Esophagus squamous epithelium (tissue), 4 donors: ENCODE results near the gene COPS8.
A peak's percentile ranks its signal among the peaks of the same experiment; 100 is the strongest.

Source experiments
- POLR2A ChIP-seq, 4 donors: fragments of 450-650 bp; IDR thresholded peaks; one replicate each; pipeline ENCODE4 v1.6.1; 2017; ENCODE audit warnings: antibody characterized with exemption in 4 of 4, mild to moderate bottlenecking in 4 of 4, moderate library complexity in 3 of 4
- TF ChIP-seq, protein P1 (sequence below), 6 experiments: fragments of 450-650 bp in 4 of 6; fragments of 200-600 bp in 2 of 6; sonication (generic) in 2 of 6; IDR thresholded peaks; one replicate each; pipeline ENCODE4 v1.5.1; 2016 to 2019; ENCODE audit warnings: antibody characterized with exemption in 6 of 6, mild to moderate bottlenecking in 4 of 6, moderate library complexity in 4 of 6

DNA sequence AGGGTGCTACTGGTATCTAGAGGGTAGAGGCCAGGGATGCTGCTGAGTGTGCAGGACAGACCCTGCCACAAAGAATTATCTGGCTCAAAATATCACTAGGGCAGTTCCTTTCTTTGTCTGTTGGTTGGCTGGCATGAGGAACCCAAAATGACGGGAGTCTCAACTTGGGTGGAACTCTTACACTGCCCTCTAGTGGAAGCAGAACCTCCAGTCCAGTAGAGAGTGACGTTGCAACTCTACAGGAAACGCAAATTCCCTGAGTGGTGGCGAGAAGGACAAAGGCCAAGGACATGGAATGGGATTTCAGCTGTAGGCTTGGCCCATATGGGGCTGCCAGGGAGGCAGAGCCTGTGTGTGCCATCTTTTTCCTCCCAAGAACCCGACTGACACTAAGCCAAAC is 47.1 kb downstream of the COPS8 start:
- TF ChIP-seq, protein P1, sequence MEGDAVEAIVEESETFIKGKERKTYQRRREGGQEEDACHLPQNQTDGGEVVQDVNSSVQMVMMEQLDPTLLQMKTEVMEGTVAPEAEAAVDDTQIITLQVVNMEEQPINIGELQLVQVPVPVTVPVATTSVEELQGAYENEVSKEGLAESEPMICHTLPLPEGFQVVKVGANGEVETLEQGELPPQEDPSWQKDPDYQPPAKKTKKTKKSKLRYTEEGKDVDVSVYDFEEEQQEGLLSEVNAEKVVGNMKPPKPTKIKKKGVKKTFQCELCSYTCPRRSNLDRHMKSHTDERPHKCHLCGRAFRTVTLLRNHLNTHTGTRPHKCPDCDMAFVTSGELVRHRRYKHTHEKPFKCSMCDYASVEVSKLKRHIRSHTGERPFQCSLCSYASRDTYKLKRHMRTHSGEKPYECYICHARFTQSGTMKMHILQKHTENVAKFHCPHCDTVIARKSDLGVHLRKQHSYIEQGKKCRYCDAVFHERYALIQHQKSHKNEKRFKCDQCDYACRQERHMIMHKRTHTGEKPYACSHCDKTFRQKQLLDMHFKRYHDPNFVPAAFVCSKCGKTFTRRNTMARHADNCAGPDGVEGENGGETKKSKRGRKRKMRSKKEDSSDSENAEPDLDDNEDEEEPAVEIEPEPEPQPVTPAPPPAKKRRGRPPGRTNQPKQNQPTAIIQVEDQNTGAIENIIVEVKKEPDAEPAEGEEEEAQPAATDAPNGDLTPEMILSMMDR (IDR thresholded peaks at IDR 0.05), result peak in 3 of 6 experiments; percentile 16 to 59 (median 34)
- no peak for TF ChIP-seq POLR2A (IDR thresholded peaks at IDR 0.05)
